NCI-H128 (cell line): ENCODE results near the gene NKX2-2.

ENCODE experiments used
- DNase-seq: peaks from one replicate; lab custom pipeline; 2025; ENCODE audit not compliant: unreplicated experiment; lab: John Stamatoyannopoulos, UW

Gene NKX2-2

GRCh38 chr20:21513881-21514540, at the start of gene NKX2-2:
Gene NKX2-2 (minus strand): TSS chr20:21514064. CDS start chr20:21513669, 395 bp downstream.
- DNase-seq, result no peak

- DNase-seq, result no peak
These were observed 48.8 kb upstream of the NKX2-2 start for GRCh38 chr20:21562656-21563055.

GRCh38 chr20:21559305-21559704, 45.4 kb upstream of the NKX2-2 start:
- no peak for DNase-seq

GRCh38 chr20:21557241-21558020, 43.6 kb upstream of the NKX2-2 start:
- no peak for DNase-seq

- no peak for DNase-seq
These were observed 42.5 kb upstream of the NKX2-2 start for GRCh38 chr20:21556398-21556797.

- no peak for DNase-seq
These were observed 41.7 kb upstream of the NKX2-2 start for GRCh38 chr20:21555470-21556120.

- DNase-seq, result no peak
These were observed 41.1 kb upstream of the NKX2-2 start for GRCh38 chr20:21554985-21555384.

- no peak for DNase-seq
These were observed 40.6 kb upstream of the NKX2-2 start for GRCh38 chr20:21554376-21554890.

- no peak for DNase-seq
These were observed 36.7 kb upstream of the NKX2-2 start for GRCh38 chr20:21550587-21550986.

GRCh38 chr20:21548390-21549035, 34.6 kb upstream of the NKX2-2 start:
- no peak for DNase-seq

GRCh38 chr20:21546355-21546754, 32.5 kb upstream of the NKX2-2 start:
- no peak for DNase-seq

- DNase-seq, result no peak
These were observed 25.6 kb upstream of the NKX2-2 start for GRCh38 chr20:21539512-21539911.

GRCh38 chr20:21534886-21535285, 21.0 kb upstream of the NKX2-2 start:
- DNase-seq, result no peak

GRCh38 chr20:21534453-21534852, 20.6 kb upstream of the NKX2-2 start:
- DNase-seq, result peak; percentile 57

- DNase-seq, result no peak
These were observed 16.0 kb upstream of the NKX2-2 start for GRCh38 chr20:21529863-21530262.

- DNase-seq, result no peak
These were observed 15.0 kb upstream of the NKX2-2 start for GRCh38 chr20:21528870-21529269.

GRCh38 chr20:21527908-21528307, 14.0 kb upstream of the NKX2-2 start:
- DNase-seq, result no peak

GRCh38 chr20:21526776-21527175, 12.9 kb upstream of the NKX2-2 start:
- no peak for DNase-seq

- DNase-seq, result no peak
These were observed 10.0 kb upstream of the NKX2-2 start for GRCh38 chr20:21523895-21524294.

GRCh38 chr20:21523281-21523868, 9.5 kb upstream of the NKX2-2 start:
- DNase-seq, result no peak
